HepG2 (cell line): ENCODE results near the gene PKLR. TPM values are rescaled to one million over a fixed set of nuclear protein-coding genes. Genes with fewer than 3 reads are reported as not detected.

Experiments used
- GABPA ChIP-seq, 2 experiments: IDR thresholded peaks; 2 replicates each; pipeline ENCODE4 v1.6.1; 2011 to 2016; ENCODE audit warnings: low read depth in 2 of 2, low read length in 1 of 2, missing biosample characterization in 1 of 2, missing genetic modification characterization in 1 of 2
- GATA4 ChIP-seq: sonication (generic); IDR thresholded peaks from 2 replicates; pipeline ENCODE4 v1.6.1; 2016; ENCODE audit warnings: antibody characterized with exemption, low read depth, borderline replicate concordance
- HOXA3 ChIP-seq: sonication (generic); formaldehyde crosslinking; IDR thresholded peaks from 2 replicates; pipeline ENCODE4 v1.5.0; 2020; ENCODE audit warnings: missing genetic modification reagents
- ISX ChIP-seq: sonication (generic); formaldehyde crosslinking; conservative IDR thresholded peaks from 2 replicates; pipeline ENCODE4 v1.5.0; 2020; ENCODE audit warnings: missing genetic modification reagents
- MAZ ChIP-seq, 2 experiments: sonication (generic) in 1 of 2; formaldehyde crosslinking in 1 of 2; IDR thresholded peaks; 2 replicates each; pipeline versions ENCODE4 v1.5.0 to v1.6.1; 2012 to 2020; ENCODE audit warnings: low read depth in 2 of 2, mild to moderate bottlenecking in 2 of 2, borderline replicate concordance in 1 of 2, improper control_type of control experiment in 1 of 2, low read length in 1 of 2, missing genetic modification reagents in 1 of 2, moderate library complexity in 1 of 2
- MBNL3 ChIP-seq: fragments of 250-450 bp; sonication (Bioruptor Pico); conservative IDR thresholded peaks from 2 replicates; pipeline ENCODE4 v1.8.0; 2022; ENCODE audit warnings: mild to moderate bottlenecking, inconsistent platforms
- SKI ChIP-seq: fragments of 450-650 bp; IDR thresholded peaks from one replicate; pipeline ENCODE4 v1.6.1; 2018; ENCODE audit warnings: mild to moderate bottlenecking; ENCODE audit not compliant: partially characterized antibody
- SRY ChIP-seq: sonication (generic); formaldehyde crosslinking; IDR thresholded peaks from 2 replicates; pipeline ENCODE4 v1.8.0; 2022; ENCODE audit warnings: mild to moderate bottlenecking, missing genetic modification reagents
- STAT5B ChIP-seq: sonication (generic); formaldehyde crosslinking; IDR thresholded peaks from 2 replicates; pipeline ENCODE4 v1.4.0; 2020; ENCODE audit warnings: missing genetic modification reagents
- ZNF264 ChIP-seq: sonication (generic); formaldehyde crosslinking; IDR thresholded peaks from 2 replicates; pipeline ENCODE4 v1.4.0; 2020; ENCODE audit warnings: missing genetic modification reagents
- ZNF337 ChIP-seq: sonication (generic); formaldehyde crosslinking; IDR thresholded peaks from 2 replicates; pipeline ENCODE4 v1.5.1; 2020; ENCODE audit warnings: missing genetic modification reagents, low read depth, mild to moderate bottlenecking, borderline replicate concordance
- ZNF367 ChIP-seq: sonication (generic); formaldehyde crosslinking; IDR thresholded peaks from 2 replicates; pipeline ENCODE4 v1.4.0; 2020; ENCODE audit warnings: missing genetic modification reagents, borderline replicate concordance
- ZNF773 ChIP-seq: sonication (generic); formaldehyde crosslinking; IDR thresholded peaks from 2 replicates; pipeline ENCODE4 v1.4.0; 2020; ENCODE audit warnings: missing genetic modification reagents, borderline replicate concordance
- ZNF777 ChIP-seq: sonication (generic); formaldehyde crosslinking; IDR thresholded peaks from 2 replicates; pipeline ENCODE4 v1.4.0; 2020; ENCODE audit warnings: missing genetic modification reagents
- polyA plus RNA-seq, 8 experiments: library from polyadenylated mRNA; depleted of rRNA in 3 of 8; stranded (reverse) in 7 of 8; unstranded in 1 of 8; fragments of >200 nt; fragmentation: Illumina TruSeq in 4 of 8; extraction: Trizol in 4 of 8; gene quantifications; 2 replicates each; pipeline versions ENCODE4 v1.2.1 to v1.2.3, GENCODE V29; 2011 to 2016; ENCODE audit warnings: low read depth in 4 of 8, missing spikeins in 1 of 8, mixed read lengths in 1 of 8; ENCODE audit not compliant: insufficient read depth in 1 of 8
- total RNA-seq, 5 experiments: library from RNA; depleted of rRNA; stranded (reverse); fragments of >200 nt; fragmentation: Illumina TruSeq; extraction: Trizol; gene quantifications; 2 replicates each; pipeline ENCODE4 v1.2.3, GENCODE V29; 2016; ENCODE audit warnings: low read depth in 1 of 5
- TF ChIP-seq, protein P1 (sequence below): sonication (generic); formaldehyde crosslinking; IDR thresholded peaks from 2 replicates; pipeline ENCODE4 v1.8.1; 2023; ENCODE audit warnings: mild to moderate bottlenecking, missing genetic modification reagents
- TF ChIP-seq, protein P2 (sequence below): sonication (generic); formaldehyde crosslinking; conservative IDR thresholded peaks from 2 replicates; pipeline ENCODE4 v1.8.1; 2023; ENCODE audit warnings: missing genetic modification reagents
- TF ChIP-seq, protein P3 (sequence below): sonication (generic); formaldehyde crosslinking; IDR thresholded peaks from 2 replicates; pipeline ENCODE4 v1.8.0; 2022; ENCODE audit warnings: mild to moderate bottlenecking, missing genetic modification reagents, moderate library complexity
- TF ChIP-seq, protein P4 (sequence below), 2 experiments: fragments of 450-650 bp in 1 of 2; sonication (generic) in 1 of 2; formaldehyde crosslinking in 1 of 2; IDR thresholded peaks; 2 replicates each; pipeline versions ENCODE4 v1.6.1 to v1.8.0; 2016 to 2022; ENCODE audit warnings: antibody characterized with exemption in 1 of 2, mild to moderate bottlenecking in 1 of 2, missing genetic modification reagents in 1 of 2

The PKLR gene
- total and polyA plus RNA-seq, 2 of the 13 experiments (the other 11 are each of a cell fraction or from before 2014, with no cell fraction given) = 10.3 to 29.3 TPM

DNA sequence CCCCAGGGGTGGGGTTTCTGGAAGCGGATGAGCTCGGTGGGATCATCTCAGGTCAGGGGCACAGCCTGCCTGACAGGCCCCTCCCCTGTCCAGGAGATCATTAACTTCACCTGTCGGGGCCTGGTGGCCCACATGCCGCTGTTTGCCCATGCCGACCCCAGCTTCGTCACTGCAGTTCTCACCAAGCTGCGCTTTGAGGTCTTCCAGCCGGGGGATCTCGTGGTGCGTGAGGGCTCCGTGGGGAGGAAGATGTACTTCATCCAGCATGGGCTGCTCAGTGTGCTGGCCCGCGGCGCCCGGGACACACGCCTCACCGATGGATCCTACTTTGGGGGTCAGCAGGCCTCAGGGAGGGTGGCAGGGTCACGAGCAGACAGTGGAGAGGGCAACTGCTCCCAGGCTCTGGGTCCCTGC, 15.6 kb downstream of the PKLR start (continued):
- TF ChIP-seq GABPA (IDR thresholded peaks at IDR 0.05; ENCODE audit: low read depth, low read length) (no peak), GABPA (CRISPR knock-in tag; IDR thresholded peaks at IDR 0.05; ENCODE audit: low read depth) (no peak), ISX (CRISPR knock-in tag) (no peak), STAT5B (CRISPR knock-in tag) (no peak), ZNF367 (CRISPR knock-in tag) (no peak), MBNL3 (CRISPR knock-in tag) (no peak), SKI (no peak), SRY (CRISPR knock-in tag) (no peak), HOXA3 (CRISPR knock-in tag) (peak; percentile 34; the same call in 1 of the 2 replicates), ZNF773 (CRISPR knock-in tag) (no peak), ZNF264 (CRISPR knock-in tag) (no peak), GATA4 (no peak), ZNF777 (CRISPR knock-in tag) (no peak), ZNF337 (CRISPR knock-in tag) (no peak), MAZ (IDR thresholded peaks at IDR 0.05; ENCODE audit: borderline replicate concordance, low read depth, low read length) (no peak), MAZ (CRISPR knock-in tag; IDR thresholded peaks at IDR 0.05; ENCODE audit: low read depth) (peak; percentile 29; the same call in 1 of the 2 replicates)
- TF ChIP-seq, protein P1, sequence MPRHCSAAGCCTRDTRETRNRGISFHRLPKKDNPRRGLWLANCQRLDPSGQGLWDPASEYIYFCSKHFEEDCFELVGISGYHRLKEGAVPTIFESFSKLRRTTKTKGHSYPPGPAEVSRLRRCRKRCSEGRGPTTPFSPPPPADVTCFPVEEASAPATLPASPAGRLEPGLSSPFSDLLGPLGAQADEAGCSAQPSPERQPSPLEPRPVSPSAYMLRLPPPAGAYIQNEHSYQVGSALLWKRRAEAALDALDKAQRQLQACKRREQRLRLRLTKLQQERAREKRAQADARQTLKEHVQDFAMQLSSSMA (CRISPR knock-in tag) = no peak
- TF ChIP-seq, protein P2, sequence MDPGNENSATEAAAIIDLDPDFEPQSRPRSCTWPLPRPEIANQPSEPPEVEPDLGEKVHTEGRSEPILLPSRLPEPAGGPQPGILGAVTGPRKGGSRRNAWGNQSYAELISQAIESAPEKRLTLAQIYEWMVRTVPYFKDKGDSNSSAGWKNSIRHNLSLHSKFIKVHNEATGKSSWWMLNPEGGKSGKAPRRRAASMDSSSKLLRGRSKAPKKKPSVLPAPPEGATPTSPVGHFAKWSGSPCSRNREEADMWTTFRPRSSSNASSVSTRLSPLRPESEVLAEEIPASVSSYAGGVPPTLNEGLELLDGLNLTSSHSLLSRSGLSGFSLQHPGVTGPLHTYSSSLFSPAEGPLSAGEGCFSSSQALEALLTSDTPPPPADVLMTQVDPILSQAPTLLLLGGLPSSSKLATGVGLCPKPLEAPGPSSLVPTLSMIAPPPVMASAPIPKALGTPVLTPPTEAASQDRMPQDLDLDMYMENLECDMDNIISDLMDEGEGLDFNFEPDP (CRISPR knock-in tag) = no peak
- TF ChIP-seq, protein P3, sequence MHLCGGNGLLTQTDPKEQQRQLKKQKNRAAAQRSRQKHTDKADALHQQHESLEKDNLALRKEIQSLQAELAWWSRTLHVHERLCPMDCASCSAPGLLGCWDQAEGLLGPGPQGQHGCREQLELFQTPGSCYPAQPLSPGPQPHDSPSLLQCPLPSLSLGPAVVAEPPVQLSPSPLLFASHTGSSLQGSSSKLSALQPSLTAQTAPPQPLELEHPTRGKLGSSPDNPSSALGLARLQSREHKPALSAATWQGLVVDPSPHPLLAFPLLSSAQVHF = no peak
- TF ChIP-seq, protein P4, sequence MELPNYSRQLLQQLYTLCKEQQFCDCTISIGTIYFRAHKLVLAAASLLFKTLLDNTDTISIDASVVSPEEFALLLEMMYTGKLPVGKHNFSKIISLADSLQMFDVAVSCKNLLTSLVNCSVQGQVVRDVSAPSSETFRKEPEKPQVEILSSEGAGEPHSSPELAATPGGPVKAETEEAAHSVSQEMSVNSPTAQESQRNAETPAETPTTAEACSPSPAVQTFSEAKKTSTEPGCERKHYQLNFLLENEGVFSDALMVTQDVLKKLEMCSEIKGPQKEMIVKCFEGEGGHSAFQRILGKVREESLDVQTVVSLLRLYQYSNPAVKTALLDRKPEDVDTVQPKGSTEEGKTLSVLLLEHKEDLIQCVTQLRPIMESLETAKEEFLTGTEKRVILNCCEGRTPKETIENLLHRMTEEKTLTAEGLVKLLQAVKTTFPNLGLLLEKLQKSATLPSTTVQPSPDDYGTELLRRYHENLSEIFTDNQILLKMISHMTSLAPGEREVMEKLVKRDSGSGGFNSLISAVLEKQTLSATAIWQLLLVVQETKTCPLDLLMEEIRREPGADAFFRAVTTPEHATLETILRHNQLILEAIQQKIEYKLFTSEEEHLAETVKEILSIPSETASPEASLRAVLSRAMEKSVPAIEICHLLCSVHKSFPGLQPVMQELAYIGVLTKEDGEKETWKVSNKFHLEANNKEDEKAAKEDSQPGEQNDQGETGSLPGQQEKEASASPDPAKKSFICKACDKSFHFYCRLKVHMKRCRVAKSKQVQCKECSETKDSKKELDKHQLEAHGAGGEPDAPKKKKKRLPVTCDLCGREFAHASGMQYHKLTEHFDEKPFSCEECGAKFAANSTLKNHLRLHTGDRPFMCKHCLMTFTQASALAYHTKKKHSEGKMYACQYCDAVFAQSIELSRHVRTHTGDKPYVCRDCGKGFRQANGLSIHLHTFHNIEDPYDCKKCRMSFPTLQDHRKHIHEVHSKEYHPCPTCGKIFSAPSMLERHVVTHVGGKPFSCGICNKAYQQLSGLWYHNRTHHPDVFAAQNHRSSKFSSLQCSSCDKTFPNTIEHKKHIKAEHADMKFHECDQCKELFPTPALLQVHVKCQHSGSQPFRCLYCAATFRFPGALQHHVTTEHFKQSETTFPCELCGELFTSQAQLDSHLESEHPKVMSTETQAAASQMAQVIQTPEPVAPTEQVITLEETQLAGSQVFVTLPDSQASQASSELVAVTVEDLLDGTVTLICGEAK (IDR thresholded peaks at IDR 0.05) = no peak
- TF ChIP-seq, protein P4 (CRISPR knock-in tag; IDR thresholded peaks at IDR 0.05) = no peak
